GM18907 (cell line): ENCODE measurements around the gene PIGH.
"Not testable (repeated sequence)": the region's sequence is repeated elsewhere in the genome, so short reads cannot be mapped to it uniquely, and the experiment has no call there.

Experiments
- ATAC-seq: cut with Tn5 transposase; IDR thresholded peaks from one replicate; pipeline ENCODE4 v1.9.1; 2021; ENCODE audit warnings: mild to moderate bottlenecking, moderate library complexity; ENCODE audit not compliant: unreplicated experiment

The PIGH gene

DNA sequence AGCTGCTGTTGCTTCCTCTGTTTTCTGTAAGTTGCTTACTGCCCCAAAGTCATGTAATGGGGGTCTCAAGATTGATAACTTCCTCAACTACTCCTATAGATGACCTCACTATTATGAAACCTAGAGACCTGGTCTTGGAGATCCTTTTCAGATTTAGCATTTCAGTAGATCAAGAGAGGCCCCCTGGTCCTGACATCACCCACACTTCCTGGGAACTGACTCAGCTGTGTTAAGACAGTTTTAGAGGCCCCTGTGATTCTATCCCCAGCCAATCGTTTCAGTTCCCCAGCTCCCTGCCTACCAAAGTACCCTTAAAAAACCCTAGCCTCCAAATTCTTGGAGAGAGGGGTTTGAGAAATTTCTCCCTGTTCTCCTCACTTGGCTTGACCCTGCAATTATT lies 10.4 kb upstream of the PIGH start:
- ATAC-seq, result no peak

- ATAC-seq, result no peak
Observed at GRCh38 chr14:67609642-67610310, 9.7 kb upstream of the PIGH start.

DNA sequence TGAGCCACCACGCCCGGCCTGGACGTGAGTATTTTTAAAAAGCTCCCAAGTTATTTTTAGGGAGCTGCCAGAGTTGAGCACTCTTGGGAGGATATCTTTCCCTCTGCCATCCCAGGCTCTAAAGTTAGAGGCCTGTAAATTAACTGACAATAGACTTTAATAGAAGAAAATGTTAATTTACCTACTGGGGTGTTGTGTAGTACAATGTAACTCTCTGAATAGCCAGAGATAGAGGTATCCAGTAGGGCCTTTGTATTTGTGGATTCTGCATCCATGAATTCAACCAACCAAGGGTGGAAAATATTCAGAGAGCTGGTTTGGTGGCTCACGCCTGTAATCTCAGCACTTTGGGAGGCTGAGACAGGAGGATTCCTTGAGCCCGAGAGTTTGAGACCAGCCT lies 7.6 kb upstream of the PIGH start:
- no peak for ATAC-seq

DNA sequence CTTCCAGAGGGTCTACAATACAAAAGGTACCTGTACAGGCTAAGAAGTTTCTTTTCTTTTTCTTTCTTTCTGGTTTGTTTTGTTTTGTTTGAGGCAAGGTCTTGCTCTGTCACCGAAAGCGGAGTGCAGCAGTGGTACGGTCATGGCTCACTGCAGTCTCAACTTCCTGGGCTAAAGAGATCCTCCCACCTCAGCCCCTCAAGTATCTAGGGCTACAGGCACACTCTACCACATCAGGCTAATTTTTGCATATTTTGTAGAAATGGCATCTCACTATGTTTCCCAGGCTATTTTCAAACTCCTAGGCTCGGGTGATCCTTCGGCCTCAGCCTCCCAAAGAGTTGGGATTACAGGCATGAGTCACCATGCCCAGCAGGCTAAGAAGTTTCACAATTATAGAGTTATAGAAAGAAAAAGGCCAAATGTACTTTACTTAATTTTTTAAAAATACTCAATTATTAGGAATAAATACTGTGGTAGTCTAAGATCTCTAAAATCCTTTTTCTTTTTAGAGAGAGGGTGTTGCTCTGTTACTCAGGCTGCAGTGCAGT lies 3.0 kb upstream of the PIGH start:
- peak; percentile 63 for ATAC-seq

GRCh38 chr14:67602076-67602475 lies 2.0 kb upstream of the PIGH start:
- no peak for ATAC-seq

GRCh38 chr14:67600562-67600974 lies 500 bp upstream of the PIGH start:
- peak; percentile 2 for ATAC-seq

- ATAC-seq, result no peak
Observed at GRCh38 chr14:67595392-67595791, 4.7 kb downstream of the PIGH start.

- not testable (repeated sequence) for ATAC-seq
Observed at GRCh38 chr14:67593650-67594049, 6.4 kb downstream of the PIGH start.

DNA sequence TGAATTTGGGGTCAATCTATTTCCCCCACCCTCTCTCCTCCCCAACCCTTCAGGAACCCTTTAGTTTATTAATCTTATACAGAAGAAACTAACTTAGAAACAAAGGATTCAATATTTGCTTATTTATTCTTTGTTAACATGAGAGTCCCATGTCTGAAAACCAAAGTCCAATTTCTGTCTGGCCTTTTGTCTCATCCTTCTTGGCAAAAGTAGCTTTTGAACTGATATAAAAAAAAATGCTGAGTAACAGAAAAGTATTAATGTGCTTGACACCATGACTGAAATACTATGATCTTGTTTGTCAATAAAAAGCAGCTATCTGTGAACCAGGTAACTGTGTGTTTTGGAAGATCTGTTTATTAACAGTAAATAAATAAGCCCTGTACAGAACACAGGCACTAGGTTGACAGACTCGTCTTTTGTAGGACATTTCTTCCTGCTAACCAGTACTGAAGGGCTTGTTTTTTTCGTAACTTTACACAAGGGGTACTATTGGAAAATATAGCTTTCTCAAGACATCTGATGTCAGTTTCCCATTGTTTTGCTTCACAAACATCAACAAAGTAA lies 10.8 kb downstream of the PIGH start:
- ATAC-seq, result no peak

GRCh38 chr14:67586369-67586768 lies 13.7 kb downstream of the PIGH start:
- ATAC-seq, result no peak

- ATAC-seq, result no peak
Observed at GRCh38 chr14:67584978-67585377, 15.1 kb downstream of the PIGH start.

DNA sequence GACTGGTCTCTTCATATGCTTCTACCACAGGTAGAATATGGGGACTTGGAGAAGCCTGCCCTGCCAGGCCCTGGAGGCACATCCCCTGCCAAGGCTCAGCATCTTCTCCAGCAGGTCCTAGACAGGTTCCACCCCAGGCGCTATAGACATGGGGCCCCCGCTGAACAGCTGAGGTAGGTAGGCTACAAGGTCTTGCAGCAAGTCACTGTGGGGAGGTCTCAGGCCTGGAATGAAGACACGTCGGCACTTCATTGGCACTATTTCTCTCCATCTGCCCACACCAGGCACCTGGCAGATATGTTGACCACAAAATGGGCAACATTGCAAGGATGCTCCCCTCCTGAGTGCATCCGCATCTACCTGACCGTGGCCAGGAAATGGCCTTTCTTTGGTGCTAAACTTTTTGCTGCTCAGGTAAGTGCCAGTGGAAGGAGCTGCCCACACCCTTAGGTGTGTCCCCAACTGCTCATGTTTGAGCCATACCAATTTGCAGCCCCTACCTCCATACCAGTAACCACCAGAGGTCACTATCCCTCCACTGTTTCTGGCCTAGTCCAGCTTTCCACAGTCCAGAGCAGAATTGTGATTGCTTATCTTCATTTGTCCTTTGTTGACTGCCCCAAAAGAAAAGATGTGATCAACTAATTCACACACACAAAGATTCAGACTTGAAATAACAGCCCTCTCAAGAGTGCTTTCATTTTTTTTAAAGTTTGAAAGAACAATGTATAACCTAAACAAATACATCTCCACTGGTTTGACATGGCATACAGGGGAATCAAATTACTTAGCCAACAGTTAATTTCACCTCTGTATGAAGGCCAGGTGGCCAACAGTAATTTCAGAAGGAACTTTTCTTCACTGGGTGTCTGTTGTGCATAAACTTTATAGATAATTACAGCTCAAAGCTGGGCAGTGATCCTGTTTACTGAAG lies 16.1 kb downstream of the PIGH start:
- no peak for ATAC-seq

- ATAC-seq, result no peak
Observed at GRCh38 chr14:67582061-67582460, 18.0 kb downstream of the PIGH start.

DNA sequence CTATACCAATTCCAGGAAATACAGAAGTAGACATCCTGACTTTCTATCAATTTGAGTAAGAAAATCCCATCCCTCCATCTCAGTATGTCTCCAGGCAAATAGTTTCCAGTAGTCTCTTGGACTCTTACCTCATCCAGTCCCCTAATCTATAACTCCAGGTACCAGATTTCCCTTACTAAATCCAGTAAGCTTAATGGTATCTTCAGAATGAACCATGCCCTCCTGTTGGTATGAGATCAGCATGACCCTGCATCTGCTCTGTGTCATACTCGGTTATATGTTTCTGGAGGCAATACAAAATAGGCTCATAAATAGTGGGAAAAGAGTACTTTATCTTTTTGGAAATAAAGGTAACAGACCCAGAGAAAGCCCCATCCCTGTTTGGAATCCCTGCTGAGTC lies 18.4 kb downstream of the PIGH start:
- ATAC-seq, result no peak

- ATAC-seq, result no peak
Observed at GRCh38 chr14:67580336-67581171, 19.5 kb downstream of the PIGH start.

- no peak for ATAC-seq
Observed at GRCh38 chr14:67579636-67580035, 20.4 kb downstream of the PIGH start.

- ATAC-seq, result no peak
Observed at GRCh38 chr14:67579040-67579439, 21.0 kb downstream of the PIGH start.

DNA sequence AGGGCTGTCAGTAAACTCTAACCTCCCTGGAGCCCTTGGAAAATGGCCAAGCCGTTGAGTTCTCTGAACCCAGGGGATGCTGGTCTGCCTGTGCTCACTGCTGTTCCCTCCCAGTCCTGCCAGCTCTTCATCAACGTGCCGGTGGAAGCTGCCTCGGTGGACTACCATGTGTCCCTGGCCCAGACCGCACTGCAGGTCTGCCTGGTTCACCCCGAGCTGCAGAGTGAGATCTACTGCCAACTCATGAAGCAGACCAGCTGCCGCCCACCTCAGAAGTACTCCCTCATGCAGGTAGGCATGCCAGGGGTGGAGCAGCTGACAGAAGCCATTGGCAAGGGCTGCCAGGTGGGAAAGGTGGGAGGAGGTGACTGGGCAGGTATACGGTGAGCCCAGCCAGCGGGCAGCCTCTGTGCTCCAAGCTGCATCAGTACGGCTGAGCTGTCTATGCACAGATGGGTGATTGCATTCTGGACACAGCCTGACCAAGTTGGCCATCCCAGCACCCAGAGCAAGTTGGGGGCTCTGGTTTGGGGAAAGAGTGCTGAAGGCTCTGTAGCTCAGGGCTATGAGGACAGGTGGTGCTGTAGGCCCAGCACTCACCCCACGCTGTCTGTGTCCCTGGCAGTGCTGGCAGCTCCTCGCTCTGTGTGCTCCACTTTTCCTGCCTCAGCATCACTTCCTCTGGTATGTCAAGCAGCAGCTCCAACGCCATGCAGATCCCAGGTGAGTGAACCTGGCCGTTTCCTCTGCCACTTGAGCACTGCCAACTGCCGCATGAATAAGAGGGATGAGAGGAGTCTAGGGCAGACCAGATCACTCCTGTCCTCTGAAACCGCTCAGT lies 21.9 kb downstream of the PIGH start:
- no peak for ATAC-seq

DNA sequence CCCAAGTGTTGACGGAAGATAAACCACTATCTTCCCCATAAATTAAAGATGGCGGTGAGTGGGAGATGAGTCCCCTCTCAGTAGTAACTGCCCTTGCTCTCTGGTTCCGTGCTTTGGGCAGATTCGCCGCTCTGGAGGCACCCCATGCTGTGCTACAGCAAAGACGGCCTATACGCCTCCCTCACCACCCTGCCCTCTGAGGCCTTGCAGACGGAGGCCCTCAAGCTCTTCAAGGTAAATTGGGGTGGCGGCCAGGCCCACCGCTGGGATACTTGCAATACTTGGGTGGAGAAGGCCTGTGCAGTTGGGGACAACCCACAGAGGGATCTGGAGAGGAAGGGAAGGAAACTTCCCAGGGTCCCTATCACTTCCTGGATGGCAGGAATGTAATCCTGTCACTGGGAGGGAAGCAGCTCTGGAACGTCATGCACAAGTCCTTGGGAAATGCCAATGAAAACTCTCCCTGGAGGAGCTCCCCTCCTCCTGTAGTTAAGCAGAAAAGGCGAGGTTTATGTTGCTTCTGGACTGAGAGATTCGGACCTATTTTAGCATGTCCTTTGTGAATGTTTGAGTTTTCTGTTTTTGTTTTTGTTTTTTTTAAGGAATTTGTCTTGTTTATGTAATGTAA lies 22.8 kb downstream of the PIGH start:
- no peak for ATAC-seq
